GM19023 (cell line): ENCODE data around the gene COMMD7.

Experiments used
- ATAC-seq: cut with Tn5 transposase; IDR thresholded peaks from one replicate; pipeline ENCODE4 v1.9.1; 2021; ENCODE audit warnings: mild to moderate bottlenecking, moderate library complexity; ENCODE audit not compliant: unreplicated experiment

COMMD7 gene

DNA sequence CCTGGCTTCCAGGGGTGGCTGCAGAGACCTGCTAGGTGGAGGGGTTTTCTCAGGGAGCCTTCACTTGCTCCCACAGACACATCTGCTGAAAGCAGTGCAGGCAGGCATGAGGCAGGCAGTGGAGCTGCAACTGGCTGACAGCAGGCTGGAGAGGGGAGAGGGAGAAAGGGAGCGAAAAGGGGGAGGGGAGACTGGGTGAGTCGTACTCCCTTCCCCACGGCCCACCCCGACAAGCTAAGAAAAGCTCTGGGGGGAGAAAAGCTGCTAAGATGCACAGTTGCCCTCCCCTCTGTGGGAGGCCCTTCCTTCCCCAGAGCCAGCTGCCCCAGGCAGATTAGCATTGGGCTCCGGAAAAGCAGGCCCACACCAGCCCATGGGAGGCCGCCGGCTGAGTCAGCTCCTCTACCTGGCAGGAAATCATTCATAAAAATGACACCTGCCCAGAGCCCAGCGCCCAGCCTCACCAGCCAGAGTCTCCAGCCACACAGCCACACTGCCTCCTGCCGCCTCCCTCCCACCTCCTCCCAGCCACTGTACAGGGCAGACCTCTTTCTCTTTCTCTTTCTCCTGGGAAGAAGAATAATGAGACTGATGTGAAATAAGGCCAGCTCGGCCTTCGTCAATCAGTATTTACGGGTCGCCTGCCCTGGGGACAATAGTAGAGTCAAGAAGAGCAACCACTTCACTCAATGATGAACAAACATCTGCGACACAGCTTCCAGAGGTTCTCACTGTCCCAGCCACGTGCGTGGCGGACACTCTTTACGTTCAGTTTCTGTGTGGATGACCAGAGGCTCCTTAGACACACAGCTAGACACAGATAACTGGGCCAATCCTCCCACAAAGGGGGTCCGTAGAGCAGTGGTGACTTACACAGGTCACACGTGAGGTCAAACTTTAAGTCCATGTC lies 61.8 kb downstream of the COMMD7 start:
- ATAC-seq: no peak

DNA sequence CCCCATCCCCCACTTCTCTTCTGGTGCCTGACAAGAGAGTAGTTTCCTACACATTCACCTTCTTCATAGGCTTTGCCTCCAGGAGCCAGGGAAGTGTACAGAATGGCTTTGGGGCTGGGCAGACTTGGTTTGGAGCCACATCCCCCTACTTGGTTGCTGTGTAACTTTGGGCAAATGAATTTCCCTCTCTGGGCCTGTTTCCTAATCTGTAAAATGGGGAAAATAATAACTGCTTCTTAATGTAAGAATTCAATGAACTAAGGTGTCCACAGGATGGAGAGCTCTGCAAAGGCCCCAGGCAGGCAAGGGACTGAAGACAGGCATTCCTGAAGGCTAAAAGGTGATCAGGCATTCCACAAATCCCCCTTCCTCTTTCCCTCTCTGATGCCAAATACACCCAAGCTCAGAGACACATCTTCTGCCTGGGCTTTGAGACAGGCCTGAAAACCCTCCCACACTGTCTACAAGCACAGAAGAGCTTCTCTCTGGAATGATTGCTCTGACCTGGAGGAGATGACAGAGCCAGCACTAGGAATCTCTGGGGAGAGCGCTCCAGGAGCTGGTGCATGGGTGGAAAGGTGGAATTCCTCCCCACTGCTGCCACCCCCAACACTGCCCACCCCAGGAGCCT lies 62.6 kb downstream of the COMMD7 start:
- no peak for ATAC-seq

DNA sequence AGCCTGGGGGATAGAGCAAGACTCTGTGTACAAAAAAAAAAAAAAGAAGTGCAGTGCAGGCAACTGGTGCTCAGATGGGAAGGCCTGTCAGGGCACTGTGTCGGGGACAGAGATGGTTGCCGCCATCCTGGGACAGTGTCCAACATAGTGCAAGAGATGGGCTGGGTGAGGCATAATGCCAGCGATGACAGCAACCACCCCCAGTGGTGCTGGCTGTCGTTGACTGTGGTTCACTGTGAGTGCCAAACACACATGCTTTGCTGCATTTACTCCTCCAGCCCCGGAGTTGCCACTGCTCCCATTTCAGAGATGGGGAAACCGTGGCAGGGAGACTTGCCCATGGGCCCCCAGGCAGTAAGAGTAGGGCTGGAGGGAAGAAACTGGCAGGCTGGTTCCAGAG lies 64.3 kb downstream of the COMMD7 start:
- ATAC-seq: no peak

DNA sequence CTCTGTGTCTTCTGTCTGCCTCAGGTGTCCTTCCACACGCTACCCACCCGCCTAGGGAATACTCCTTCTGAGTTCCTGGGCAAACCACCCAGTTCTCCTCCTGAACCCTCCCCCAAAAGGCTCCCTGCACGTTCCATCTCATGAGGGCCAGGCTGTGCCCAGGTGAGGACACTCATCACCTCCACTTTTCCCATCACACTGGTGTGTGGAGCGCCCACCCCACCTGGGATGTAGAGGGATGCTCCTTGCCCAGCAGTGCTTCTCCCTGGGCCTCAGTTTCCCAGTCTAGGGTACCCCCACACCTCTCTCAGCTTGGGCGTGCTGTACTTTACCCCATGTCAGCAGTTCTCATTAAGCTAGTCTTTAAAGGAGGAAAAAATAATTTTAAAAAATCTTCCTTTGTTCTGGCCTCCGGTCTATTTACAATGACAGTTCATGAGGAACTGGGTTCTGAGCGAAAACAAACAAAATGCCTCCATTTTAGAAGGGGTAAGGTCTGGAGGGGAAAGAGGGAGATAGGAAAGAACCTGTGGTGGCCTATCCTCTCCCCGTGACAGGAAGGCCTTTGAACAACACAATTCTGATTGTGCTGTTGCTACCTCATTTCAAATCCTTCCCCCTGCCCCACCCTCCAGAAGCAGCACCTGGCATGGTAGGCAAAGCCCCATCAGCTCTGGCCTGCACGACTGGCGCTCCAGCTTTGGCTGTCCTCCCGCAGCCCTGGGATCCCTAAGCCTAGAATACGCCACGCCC lies 67.9 kb downstream of the COMMD7 start:
- ATAC-seq: no peak

- ATAC-seq: no peak
These were observed 68.9 kb downstream of the COMMD7 start for GRCh38 chr20:32674362-32674789.

DNA sequence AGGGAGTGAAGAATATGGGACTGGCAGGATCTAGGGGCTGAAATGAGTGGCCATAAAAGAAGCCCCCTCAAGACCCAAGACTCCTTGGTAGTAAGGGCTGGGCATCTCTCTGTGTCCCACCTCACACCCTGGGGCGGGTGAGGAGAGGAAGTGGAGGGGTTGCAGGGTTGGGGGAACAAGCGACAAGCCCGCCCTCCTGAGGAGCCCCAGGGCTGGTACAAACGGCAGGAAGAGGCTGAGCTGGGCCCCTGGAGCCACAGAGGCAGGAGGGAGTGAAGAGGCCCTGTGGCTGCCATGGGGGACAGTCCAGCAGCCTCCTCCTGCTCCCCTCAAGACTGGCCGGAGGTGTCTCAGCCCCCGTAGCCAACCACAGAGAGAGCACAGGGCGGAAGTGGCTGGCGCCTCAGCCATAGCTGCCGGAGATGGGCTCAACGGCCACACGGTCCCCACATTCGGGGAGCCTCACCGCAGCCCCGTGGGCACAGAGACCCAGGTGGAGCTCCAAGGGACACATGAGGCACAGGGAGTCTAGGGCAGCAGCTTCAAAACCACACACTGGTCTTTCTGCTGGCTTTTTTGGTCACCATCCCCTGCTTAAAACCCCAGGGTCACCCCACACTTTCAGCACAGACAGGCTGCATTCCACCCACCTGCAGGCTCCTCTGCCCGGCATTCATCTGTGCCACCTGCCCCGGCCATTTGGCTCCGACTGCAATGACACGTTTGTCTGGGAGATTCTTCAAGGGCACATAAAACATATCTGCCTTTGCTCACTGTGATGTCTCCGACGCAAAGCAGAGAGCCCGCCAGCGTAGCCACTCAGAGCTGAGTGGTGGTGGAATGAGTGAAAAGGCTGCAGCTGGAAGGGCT lies 70.0 kb downstream of the COMMD7 start:
- ATAC-seq: peak; percentile 58

DNA sequence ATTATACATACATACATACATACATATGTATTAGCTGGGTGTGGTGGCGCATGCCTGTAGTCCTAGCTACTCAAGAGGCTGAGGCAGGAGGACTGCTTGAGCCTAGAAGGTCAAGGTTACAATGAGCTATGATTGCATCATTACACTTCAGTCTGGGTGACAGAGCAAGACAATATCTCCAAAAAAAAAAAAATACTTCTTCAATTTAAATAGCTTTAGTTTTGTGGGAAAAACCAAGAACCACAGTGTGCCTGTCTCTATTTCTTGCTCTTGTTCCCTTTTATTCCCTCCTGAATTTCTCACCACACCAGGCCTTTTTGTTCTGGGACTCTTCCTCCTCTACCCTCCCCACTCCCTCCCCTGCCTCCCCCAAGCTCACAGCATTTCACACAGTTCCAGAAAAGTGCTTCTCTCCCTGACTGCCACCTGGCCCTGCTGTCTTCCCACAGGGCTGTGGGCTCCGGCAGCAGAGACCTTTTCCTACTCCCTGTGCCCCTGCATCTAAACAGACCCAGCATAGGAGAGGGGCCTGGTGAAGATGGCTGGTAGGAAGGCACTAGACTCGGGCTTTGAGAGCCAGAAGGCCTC lies 70.8 kb downstream of the COMMD7 start:
- ATAC-seq: peak; percentile 5

- ATAC-seq: no peak
These were observed 72.4 kb downstream of the COMMD7 start for GRCh38 chr20:32670773-32671455.

DNA sequence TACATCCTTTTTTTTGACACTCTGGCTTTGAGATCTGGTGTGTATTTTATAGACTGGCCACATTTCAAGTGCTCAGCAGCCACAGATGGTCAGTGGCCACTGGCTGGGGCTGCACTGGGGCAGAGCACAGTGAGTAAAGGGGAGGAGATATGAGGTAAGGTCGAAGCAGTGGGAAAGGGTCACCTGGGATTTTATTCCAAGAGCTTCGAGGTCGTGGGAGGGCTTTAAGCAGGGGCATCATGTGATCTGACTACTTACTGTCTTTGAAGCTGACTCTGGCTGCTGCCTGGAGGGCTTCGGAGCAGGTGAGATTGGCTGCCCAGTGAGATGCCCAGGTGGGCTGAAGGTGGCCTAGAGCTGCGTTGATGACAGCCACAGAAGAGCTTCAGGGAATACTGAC lies 76.2 kb downstream of the COMMD7 start:
- ATAC-seq: no peak

- ATAC-seq: no peak
These were observed 78.5 kb downstream of the COMMD7 start for GRCh38 chr20:32664678-32665159.

DNA sequence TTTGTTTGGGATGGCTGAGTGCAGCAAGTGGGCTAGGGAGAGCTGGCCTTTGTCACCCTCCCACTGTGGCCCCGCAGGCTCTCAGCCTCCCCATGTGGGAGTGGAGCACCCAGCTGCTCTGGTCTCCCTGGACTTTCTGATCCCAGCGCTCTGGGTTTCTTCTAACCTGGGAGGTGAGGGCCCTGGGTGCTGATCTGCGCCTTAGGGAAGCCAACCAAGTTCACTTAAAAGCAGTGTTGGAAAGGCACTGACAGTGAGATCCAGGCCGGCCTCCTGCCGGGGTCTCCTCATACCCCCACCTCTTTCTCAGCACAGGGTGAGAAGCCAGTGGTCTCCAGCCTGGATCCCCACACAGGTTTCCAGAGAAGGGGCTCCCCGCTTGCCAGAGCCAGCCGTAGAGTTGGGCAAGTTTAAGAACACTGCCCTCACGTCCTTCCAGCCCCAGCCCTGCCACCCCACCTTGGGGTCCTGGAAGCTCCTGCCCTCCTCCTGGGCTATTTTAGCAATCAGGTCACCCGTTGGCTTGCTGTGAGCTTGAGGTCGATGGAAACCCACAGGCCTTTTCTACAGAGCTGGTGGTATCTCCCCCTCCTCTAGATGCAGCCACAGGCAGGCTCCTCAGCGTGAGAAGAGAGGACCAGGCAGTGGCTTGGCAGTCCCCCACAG lies 79.1 kb downstream of the COMMD7 start:
- no peak for ATAC-seq

GRCh38 chr20:32663335-32664011 lies 79.8 kb downstream of the COMMD7 start:
- no peak for ATAC-seq

- ATAC-seq: no peak
These were observed 81.3 kb downstream of the COMMD7 start for GRCh38 chr20:32661820-32662528.

DNA sequence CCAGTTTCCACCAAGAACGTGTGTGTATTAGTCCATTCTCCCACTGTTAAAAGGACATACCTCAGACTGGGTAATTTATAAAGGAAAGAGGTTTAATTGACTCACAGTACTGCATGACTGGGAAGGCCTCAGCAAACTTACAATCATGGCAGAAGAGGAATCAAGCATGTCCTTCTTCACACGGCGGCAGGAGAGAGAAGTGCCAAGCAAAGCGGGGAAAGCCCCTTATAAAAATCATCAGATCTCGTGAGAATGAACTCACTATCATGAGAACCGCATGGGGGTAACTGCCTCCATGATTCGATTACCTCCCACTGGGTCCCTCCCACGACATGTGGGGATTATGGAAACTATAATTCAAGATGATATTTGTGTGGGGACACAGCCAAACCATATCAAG lies 82.6 kb downstream of the COMMD7 start:
- ATAC-seq: no peak

DNA sequence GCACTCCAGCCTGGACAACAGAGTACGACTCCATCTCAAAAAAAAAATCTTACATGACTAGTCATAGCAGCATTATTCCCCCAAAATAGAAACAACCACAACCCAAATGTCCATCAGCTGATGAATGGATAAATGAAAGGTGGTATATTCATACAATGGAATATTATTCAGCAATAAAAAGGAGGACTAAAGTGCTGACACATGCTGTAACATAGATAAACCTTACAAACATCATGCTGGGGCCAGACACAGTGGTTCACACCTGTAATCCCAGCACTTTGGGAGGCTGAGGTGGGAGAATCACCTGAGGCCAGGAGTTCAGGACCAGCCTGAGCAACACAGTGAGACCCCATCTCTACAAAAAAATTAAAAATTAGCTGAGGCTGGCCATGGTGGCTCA lies 86.4 kb downstream of the COMMD7 start:
- no peak for ATAC-seq

DNA sequence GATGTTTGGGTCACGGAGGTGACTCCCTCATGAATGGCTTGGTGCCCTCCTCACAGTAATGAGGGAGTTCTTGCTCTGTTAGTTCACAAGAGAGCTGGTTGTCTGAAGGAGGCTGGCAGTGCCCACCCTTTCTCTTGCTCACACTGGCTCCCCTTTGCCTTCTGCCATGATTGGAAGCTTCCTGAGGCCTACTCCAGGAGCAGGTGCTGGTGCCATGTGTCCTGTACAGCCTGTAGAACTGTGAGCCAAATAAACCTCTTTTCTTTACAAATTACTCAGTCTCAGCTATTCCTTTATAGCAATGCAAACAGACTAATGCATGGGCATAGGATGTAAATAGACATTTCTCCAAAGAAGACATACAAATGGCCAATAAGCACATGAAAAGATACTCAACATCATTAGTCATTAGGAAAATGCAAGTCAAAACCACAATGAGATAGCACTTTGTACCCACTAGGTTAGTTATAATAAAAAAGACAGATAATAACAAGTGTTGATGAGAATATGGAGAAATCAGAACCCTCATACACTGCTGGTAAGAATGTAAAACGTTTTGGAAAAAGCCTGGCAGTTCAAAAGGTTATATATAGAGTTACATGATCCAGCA lies 87.3 kb downstream of the COMMD7 start:
- no peak for ATAC-seq

GRCh38 chr20:32652739-32653526 lies 90.3 kb downstream of the COMMD7 start:
- ATAC-seq: peak; percentile 80
